ENCODE results near the gene GPATCH4.
"Not testable (repeated sequence)": the region's sequence is repeated elsewhere in the genome, so short reads cannot be mapped to it uniquely, and the experiment has no call there.

GPATCH4 gene

DNA sequence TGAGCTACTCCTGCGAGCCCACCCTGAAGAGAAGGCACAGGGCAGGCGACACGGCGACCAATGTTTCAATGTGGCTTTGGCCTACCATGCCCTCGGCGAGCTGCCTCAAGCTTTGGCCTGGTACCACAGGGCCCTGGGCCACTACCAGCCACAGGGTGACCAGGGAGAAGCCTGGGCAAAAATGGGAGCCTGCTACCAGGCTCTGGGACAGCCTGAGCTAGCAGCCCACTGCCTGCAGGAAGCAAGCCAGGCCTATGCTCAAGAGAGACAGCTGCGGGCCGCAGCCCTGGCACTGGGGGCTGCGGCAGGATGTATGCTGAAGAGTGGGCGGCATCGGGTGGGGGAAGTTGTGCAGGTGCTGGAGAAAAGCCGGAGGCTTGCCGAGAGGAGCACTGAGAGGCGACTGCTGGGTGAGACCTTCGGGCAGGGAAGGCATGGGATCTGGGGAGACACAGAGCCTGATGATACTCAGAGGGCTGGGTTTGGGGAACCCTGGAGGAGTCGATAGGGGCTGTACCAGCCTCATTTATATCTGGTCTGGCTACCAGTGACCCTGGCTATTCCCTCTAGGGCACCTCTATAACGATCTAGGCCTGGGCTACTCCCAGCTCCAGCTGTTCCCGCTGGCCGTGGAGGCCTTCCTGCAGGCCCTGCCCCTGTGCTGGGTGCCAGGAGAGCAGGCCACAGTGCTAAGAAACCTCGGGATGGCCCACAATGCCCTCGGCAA, 19.5 kb downstream of the GPATCH4 start:
- DNase-seq (ENCODE audit: insufficient read length, low spot score): peak; percentile 26
- peak; percentile 26 for FAIRE-seq

DNA sequence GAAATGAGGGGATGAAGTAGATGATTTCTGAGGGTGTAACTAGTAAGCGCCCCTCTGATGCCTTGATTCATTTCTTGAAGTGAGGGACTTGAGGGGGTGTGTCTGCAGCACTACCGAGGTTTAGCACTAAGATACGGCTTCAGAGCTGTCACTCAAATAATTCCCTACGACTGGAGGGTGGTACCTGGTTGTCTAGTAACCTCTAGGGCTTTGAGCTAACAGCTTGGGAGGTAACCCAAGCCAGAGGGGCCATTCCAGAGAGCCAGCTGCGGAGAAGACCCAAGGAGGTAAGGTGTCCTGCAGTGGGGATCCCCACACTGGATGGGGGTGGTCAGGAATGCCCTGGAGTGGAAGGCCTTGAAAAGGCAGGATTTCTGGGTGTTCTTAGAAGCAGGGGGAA, 21.8 kb downstream of the GPATCH4 start, which contains the start of gene TTC24:
Gene TTC24 (plus strand): TSS at position 252 of the 400 bp plus-strand sequence. CDS start 1,642 bp downstream, outside the sequence.
- no peak for FAIRE-seq
- no peak for DNase-seq (ENCODE audit: insufficient read length, low spot score)

DNA sequence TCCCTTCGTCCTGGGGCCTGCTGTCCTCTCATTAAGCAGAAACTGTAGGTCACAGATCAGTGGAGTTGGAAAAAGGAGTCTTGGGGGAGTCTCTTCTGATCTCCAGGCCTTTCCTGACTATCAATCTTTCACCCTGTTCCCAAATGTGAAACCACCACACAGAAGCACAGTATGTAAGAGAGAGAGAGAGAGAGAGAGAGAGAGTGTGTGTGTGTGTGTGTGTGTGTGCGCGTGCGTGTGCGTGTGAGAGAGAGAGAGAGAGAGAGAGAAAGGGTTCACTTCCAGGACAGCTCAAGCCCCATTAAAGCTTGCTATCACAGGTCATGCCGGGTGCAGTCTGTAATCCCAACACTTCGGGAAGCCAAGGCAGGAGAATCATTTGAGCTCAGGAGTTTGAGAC, 23.2 kb downstream of the GPATCH4 start:
- no peak for FAIRE-seq

DNA sequence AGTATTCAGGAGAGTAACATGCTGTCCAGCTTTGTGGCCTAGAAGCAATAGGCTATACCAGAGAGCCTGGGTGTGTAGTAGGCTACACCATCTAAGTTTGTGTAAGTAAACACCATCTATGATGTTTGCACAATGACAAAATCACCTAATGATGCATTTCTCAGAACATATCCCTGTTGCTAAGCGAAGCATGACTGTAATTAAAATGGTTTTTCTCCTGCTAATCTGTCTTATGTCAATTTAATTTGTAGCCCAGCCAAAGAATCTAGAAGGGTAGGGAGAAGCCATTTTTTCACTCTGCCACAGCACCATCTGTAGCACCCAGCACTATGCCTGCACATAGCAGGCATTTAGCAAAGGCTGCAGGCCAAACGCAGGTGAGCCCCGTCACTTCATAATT, 23.7 kb downstream of the GPATCH4 start:
- no peak for FAIRE-seq
- no peak for DNase-seq (ENCODE audit: insufficient read length, low spot score)

More for the DNA sequence above, 23.2 kb downstream of the GPATCH4 start:
- DNase-seq (ENCODE audit: insufficient read length, low spot score): no peak

DNA sequence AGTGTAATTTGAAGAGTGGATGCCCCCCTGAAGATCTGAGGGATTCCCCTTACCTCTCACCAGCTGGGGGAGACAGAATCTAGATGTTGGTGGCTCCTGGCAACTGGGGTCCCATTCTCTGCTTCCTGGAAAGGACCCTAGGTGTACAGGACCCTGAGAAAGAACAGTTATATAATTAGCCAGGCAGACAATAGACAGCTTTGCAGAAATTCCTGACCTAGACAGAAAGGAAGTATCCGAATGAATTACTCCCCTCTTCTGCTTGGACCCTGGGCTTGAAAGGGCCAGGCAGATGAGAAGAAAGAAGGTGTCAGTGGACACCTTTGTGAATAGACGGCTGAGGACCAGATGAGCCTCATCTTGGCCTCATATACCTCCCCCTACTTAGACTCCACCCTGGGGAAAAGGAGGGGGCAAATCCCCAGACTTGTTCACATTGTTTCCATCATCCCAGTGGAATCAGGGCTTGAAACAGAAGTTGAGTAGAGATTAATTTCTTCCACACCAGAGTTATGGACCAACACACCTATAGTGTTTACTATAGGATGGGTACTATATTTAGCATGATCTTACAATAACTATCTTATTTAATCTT, 27.1 kb downstream of the GPATCH4 start:
- FAIRE-seq (no peak), DNase-seq (ENCODE audit: insufficient read length, low spot score) (no peak)

DNA sequence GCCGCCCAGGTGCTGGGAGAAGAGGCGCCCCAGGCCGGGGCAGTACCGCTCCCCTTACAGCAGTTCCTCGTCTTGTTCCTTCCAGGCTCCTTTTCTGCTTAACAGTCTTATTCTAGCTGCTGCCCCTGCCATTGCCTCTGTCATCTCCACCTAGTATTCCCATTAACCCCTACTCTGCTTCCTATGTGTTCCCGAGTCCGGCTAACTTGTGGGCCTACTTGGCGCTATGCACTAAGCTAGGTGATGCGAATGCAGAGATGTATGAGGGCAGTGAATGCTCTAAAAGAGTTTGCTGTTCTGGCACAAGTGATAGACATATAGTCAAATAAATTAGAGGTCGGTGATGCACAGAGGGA, 28.6 kb downstream of the GPATCH4 start:
- FAIRE-seq (no peak), DNase-seq (ENCODE audit: insufficient read length, low spot score) (no peak)

DNA sequence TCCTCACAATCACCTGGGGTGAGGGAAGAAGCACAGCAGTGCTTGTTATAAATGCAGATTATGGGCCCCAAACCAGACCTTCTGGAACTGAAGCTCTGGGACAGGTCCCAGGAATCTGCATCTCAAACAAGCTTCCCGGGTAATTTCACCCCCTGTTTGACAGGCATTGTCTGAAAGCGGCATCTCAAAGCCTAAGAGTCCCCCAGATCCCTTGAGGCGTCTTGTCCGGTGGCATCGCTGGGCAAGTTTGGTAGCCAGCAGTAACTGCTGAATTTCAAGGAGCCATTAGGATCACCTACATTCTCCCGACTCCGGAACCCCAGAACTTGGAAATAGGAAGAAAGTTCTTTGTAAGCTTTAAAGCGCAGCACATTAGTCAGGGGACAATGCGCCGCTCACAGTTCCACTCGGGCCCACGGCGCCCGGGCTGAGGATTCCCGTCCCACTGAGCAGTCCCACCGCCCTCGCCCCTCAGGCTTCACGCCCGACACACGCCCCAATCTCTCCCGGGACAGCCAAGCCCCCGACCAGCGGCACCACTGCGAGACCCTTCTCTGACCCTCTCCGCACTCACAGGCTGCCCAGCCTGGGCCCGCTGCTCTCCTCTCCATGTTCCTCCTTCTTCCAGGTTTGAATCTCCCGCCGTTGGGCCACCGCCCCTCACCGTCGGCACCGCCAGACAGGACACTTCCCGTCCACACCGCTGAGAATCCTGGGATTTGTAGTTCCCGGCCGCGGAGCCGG, 29.2 kb downstream of the GPATCH4 start, which contains the start of gene IQGAP3:
Gene IQGAP3 (minus strand): TSS at position 647 of the 744 bp plus-strand sequence. CDS start 36 bp downstream, at position 611.
- peak; percentile 92 for DNase-seq (ENCODE audit: insufficient read length, low spot score)
- FAIRE-seq: peak; percentile 58

DNA sequence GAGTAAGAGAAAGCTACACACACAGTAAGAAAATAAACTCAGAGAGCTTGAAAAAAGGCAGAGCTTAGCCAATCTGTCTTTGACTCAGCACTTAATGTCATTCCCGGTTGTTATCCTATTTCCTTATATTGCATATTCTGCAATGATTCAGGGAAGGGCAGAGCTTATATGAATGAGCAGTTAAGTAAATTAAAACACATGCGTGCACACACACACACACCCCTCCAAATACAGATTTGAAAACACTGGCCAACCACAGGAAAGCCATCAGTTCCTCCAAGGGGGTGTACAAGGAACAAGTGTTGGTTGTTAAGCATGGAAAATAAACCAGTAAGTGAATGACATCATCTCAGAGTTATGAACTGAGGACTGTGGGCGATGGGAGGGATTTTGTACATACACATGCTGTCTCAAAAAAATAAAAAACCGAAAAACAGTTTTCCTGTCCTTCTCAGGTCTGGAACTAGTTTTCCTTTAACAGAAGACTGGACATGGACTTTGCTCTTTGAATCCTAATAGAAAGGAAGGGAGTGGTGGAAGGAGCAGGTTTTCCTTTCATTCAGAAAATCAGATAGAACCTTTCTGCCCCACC, 29.9 kb downstream of the GPATCH4 start:
- DNase-seq (ENCODE audit: insufficient read length, low spot score) (no peak), FAIRE-seq (no peak)

DNA sequence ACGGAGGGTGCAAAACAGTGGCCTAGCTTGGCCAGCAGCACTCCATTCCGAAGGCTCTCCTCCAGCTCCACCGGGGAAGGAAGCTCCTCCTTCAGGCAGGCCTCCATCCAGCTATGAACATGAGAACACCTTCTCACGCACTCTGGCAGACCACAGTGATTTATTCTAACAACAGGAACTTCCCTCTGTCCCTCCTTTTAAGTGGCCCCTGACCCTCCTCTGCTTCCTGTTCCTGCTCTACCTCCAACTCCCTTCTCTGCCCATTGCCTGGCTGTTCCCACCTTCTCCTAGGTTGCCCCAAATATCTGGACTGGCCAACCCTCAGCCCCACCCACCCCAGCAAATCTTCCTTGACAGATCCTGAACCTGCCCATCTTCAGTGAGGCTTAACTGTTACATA, 34.8 kb downstream of the GPATCH4 start:
- DNase-seq (ENCODE audit: insufficient read length, low spot score) (no peak), FAIRE-seq (no peak)

DNA sequence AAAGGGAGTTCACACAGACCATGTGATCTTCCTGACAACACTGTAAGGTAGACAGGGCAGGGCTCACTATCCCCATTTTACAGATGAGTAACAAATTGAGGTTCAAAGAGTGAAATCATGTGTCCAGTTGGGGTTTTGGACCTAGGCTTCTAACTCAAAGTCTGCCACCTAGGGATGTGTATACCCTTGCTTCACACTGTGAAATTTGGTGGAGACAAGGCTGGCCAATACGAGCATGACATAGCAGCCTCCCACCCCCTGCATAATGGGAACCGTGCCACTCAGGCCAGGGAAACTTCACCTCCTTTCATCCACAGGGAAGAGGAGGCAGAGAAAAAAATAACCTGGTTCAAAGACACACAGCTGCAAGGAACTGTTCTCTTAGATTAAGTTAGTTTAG, 35.8 kb downstream of the GPATCH4 start:
- DNase-seq (ENCODE audit: insufficient read length, low spot score) (no peak), FAIRE-seq (no peak)

DNA sequence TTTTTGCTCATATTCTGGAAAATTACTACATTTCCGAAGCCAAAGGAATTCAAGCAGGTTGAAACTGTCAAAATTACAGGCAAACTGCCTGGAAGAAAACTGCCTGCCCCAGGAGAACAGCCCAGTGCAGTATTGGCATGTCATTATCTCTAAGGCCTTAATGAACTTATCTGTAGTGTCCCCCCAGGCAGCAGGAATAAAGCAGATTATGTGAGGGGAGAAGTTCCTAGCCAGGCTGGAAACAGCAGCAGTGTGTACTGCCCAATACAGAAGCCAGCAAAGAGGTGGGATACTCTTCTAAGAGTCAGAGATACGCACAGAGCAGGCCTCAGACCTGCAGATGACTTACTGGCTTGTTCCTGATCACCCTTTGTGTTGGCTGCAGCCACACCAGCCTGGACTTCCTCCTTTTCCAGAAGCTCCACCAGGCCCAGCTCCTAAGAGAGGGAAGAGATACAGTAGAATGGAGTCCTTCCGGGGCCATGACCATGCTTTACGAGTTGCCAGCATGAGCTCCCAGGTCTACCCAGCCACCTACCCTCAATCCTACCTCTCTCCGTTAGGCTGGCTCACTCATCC, 40.6 kb downstream of the GPATCH4 start:
- DNase-seq (ENCODE audit: insufficient read length, low spot score) (no peak), FAIRE-seq (no peak)

DNA sequence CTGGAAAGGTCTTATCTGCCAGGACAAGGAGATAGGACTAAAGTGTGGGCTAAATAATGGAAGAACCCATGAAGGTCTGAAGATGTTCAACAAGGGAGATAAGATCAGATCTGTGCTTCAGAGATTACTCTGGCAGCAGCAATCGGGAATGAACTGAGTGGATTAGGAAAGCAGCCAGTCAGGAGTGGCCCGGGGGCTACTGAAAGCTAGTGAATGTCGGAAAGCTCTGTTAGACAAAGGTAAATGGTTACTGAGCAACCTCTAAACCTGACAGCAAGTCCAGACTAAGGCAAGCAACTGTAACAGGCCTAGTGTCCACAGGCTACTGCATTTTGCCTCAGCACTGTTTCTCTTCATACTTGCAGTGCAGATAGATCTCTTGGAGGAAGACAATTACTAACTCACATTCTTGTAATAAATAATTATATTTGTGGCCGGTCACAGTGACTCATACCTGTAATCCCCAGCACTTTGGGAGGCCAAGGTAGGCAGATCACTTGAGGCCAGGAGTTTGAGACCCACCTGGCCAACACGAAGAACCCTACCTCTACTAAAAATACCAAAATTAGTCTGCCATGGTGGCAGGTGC, 41.4 kb downstream of the GPATCH4 start:
- no peak for FAIRE-seq
- DNase-seq (ENCODE audit: insufficient read length, low spot score): no peak

DNA sequence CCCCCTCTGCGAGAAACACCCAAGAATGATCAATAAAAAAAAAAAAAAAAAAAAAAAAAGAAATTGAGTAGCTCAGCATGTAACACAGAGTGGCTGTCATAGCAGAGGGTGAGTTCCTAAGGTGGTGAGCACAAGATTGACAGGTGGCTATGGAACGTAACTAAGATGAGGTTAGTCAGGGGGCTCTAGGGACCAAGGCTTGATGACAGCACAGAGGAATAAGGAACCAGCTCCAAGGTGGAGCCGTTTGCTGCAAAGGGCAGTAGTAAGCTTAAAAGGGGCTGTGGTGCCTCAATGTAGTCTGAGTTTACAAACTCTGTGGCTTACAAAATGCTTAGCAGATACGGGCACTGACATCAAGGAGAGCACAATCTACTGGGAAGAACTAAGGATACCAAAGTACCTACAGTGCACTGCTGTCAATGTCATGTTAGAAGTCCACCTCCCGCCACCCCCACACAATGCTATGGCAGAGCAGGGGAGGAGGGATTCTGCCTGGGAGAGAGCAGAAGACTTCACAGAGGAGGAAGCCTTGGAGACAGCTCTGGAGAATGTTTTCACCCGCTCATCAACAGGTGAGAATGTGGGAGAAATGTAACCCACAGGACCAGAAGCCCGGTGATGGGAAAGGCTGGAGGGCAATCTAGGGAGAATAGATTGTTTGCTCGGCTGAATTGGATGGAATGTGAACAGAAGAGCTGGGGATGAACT, 42.0 kb downstream of the GPATCH4 start:
- DNase-seq (ENCODE audit: insufficient read length, low spot score): no peak

DNA sequence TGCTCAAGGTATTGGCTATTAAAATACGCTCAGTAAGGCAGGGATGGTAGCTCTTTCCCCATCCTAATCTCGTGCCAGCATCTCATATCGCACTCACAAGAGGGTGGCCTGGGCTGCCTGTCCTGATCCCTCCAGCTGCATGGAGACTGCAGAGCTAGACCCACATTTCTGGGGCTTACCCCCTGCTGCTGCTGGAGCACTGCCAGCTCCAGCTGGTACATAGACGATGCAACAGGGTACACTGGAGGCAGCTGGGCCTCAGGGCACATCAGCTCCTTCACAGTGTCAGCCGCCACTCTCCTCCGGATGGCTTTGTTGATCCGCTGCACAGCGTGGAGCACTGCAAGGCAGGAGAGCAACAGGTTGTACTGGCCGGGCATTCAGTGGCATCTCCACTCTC, 44.9 kb downstream of the GPATCH4 start:
- DNase-seq (ENCODE audit: insufficient read length, low spot score): no peak
- no peak for FAIRE-seq

More for the DNA sequence above, 42.0 kb downstream of the GPATCH4 start:
- no peak for FAIRE-seq

DNA sequence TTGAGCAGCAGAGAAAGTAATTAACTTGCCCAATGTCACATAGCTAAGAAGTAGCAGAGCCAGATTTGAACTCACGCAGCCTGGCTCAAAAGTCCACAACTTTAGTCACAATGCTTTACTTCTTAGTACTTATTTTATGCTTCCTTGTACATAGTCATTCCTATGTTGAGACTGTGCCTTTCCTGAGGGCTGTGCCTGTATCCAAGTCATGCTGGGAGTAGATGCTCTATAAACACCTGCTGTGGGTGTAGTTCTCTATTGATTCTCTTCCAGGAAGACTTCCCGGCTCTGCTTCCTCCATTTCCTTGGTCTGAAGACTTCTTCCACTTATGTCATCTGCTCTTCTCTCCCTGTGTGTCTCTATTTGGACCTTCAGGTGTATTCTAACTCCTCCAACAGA, 45.6 kb downstream of the GPATCH4 start:
- no peak for FAIRE-seq
- DNase-seq (ENCODE audit: insufficient read length, low spot score): no peak

DNA sequence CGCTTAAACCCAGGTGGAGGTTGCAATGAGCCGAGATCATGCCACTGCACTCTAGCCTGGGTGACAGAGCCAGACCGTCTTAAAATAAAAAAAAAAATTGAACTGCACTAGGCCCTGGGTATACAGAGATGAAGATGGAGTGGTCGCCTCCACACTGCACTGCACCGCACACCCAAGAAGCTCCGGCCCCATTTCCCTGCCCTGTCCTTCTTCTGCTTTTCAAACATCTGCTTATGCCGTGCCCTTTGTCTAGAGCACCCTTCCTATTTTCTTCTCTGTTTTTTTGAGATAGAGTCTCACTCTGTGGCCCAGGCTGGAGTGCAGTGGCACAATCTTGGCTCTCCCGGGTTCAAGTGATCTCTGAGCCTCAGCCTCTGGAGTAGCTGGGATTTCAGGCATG, 46.3 kb downstream of the GPATCH4 start:
- DNase-seq (ENCODE audit: insufficient read length, low spot score) (no peak), FAIRE-seq (no peak)

DNA sequence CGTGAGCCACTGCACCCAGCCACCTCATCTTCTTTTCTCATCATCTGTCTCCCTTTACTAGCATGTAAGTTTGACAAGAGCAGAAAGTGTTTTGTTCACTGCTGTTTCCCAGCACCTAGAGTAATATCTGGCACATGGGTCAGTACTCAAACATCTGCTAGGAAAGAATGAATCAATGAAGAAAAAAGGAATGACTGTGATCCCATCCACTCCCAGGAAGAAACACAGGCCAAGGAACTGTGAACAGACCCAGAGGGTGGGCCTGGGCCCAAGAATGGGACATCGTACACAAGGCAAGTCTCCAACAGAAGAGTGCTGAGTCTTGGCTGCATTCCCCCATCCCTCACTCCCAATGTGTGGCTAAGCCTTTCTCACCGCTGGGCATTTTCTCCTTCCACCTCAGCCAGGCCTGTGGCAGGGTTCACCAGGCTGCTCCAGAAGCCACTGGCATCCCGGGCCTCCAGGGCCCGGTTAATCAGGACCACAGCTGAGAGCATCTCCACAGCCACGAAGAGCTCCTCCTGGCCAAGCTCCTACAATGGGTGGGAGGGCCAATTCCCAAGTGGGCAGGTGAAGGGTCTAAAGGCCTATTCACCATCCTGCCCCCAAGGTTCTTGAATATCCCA, 47.3 kb downstream of the GPATCH4 start:
- no peak for FAIRE-seq
- no peak for DNase-seq (ENCODE audit: insufficient read length, low spot score)

DNA sequence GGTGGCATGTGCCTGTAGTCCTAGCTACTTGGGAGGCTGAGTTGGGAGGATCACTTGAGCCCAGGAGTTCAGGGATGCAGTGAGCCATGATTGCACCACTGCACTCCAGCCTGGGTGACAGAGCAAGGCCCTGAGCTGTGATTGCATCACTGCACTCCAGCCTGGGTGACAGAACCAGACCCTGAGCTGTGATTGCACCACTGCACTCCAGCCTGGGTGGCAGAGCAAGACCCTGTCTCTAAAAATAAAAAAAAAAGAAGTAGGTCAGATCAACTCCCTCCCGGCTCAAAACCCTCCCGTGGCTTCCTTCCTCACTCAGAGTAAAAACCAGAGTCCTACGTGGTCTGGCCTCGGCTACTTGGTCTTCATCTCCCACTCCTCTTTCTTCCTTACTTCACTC, 48.3 kb downstream of the GPATCH4 start:
- DNase-seq (ENCODE audit: insufficient read length, low spot score); FAIRE-seq: not testable (repeated sequence)

DNA sequence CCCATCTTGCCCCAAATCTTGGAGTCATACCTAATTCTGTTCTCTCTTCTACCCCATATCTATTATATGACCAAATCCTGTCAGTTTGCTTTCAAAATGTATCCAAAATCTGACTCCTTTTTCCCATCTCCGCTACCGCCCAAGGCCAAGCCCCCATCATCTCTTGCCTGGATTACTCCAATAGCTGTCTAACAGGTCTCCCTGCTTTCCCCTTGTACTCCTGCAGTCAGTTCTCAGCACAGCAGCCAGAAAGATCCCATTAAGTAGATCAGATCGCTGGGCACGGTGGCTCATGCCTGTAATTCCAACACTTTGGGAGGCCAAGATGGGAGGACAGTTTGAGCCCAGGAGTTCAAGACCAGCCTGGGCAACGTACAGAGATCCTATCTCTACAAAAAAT, 48.8 kb downstream of the GPATCH4 start:
- DNase-seq (ENCODE audit: insufficient read length, low spot score) (no peak), FAIRE-seq (no peak)
